CD4-positive, alpha-beta T cell (primary cell): Measurements from ENCODE around the gene DOCK2. TPM values are rescaled to one million over a fixed set of nuclear protein-coding genes. Genes with fewer than 3 reads are reported as not detected.

ENCODE experiments used
- ATAC-seq: fragments of 200-7000 bp; cut with Tn5 transposase; one replicate; pipeline ENCODE4 v1.10.0; 2022; ENCODE audit warnings: mild to moderate bottlenecking; ENCODE audit not compliant: poor library complexity
- CTCF ChIA-PET: fragments of 350-600 bp; sonication (Branson Sonifier 250); formaldehyde crosslinking; loops from one replicate; lab custom pipeline; 2021; ENCODE audit warnings: antibody characterized with exemption, inconsistent platforms; lab: Charles Lee
- POLR2A ChIA-PET: fragments of 350-600 bp; sonication (Branson Sonifier 250); formaldehyde crosslinking; loops from one replicate; lab custom pipeline; 2021; ENCODE audit warnings: antibody characterized with exemption, inconsistent platforms; lab: Charles Lee
- DNase-seq, 14 experiments: peaks; one replicate each; pipeline ENCODE4 v3.0.0-alpha.2; 2013 to 2020; ENCODE audit warnings: mixed read lengths in 2 of 14
- H3K27ac ChIP-seq, 2 donors: one replicate each; pipeline versions ENCODE4 v1.5.1 to v1.7.0; 2013; ENCODE audit warnings: low read length in 2 of 2, low read depth in 1 of 2, mild to moderate bottlenecking in 1 of 2
- H3K27me3 ChIP-seq, 2 experiments: 1 replicate in 1 of 2; 2 replicates in 1 of 2; pipeline versions ENCODE4 v1.6.1 to v1.7.0; 2013; ENCODE audit warnings: low read length in 2 of 2, control low read depth in 1 of 2, mild to moderate bottlenecking in 1 of 2, moderate library complexity in 1 of 2; ENCODE audit not compliant: insufficient read depth in 2 of 2, control insufficient read depth in 1 of 2
- H3K36me3 ChIP-seq: one replicate; pipeline ENCODE4 v1.6.1; 2013; ENCODE audit warnings: low read length, control low read depth; ENCODE audit not compliant: insufficient read depth
- H3K4me1 ChIP-seq: one replicate; pipeline ENCODE4 v1.6.1; 2013; ENCODE audit warnings: low read length, control low read depth; ENCODE audit not compliant: insufficient read depth
- H3K4me3 ChIP-seq: one replicate; pipeline ENCODE4 v1.5.1; 2013; ENCODE audit warnings: mild to moderate bottlenecking, low read length, moderate library complexity
- H3K9me3 ChIP-seq, 2 experiments: 1 replicate in 1 of 2; 2 replicates in 1 of 2; pipeline versions ENCODE4 v1.6.1 to v1.7.0; 2013; ENCODE audit warnings: low read length in 2 of 2, mild to moderate bottlenecking in 2 of 2, control low read depth in 1 of 2, moderate library complexity in 1 of 2; ENCODE audit not compliant: control insufficient read depth in 1 of 2, insufficient read depth in 1 of 2
- H3K27ac Mint-ChIP-seq: one replicate; pipeline ENCODE4 v1.8.0; 2020; ENCODE audit warnings: mixed read lengths
- H3K27me3 Mint-ChIP-seq: one replicate; pipeline ENCODE4 v1.8.0; 2021; ENCODE audit warnings: mixed read lengths
- H3K36me3 Mint-ChIP-seq: one replicate; pipeline ENCODE4 v1.8.0; 2021; ENCODE audit warnings: low read depth, mixed read lengths
- H3K4me1 Mint-ChIP-seq: one replicate; pipeline ENCODE4 v1.8.0; 2021; ENCODE audit warnings: low read depth, mixed read lengths
- H3K4me3 Mint-ChIP-seq: one replicate; pipeline ENCODE4 v1.8.0; 2020; ENCODE audit warnings: mild to moderate bottlenecking, mixed read lengths
- H3K9me3 Mint-ChIP-seq: one replicate; pipeline ENCODE4 v1.8.0; 2020; ENCODE audit warnings: mixed read lengths
- intact Hi-C, 2 experiments: fragments of 100-400 bp; cut with DNase I in 1 of 2; cut with micrococcal nuclease in 1 of 2; formaldehyde crosslinking; loops; one replicate each; pipeline versions ENCODE4 v1.15.1 to v1.9.0; 2023 to 2025; cut with DNase I, micrococcal nuclease
- total RNA-seq, 174 experiments: library from RNA in 2 of 174; stranded (reverse) in 2 of 174; gene quantifications; one replicate each; pipeline ENCODE4 v1.2.3 and lab custom pipeline; 2021 to 2026
- TF ChIP-seq, protein P1 (sequence below): fragments of 200-600 bp; IDR thresholded peaks from one replicate; pipeline ENCODE4 v1.8.0; 2022; ENCODE audit warnings: antibody characterized with exemption, mild to moderate bottlenecking

The DOCK2 gene
- total RNA-seq, 2 experiments from 2014 or later, result 220 to 229 TPM

DNA sequence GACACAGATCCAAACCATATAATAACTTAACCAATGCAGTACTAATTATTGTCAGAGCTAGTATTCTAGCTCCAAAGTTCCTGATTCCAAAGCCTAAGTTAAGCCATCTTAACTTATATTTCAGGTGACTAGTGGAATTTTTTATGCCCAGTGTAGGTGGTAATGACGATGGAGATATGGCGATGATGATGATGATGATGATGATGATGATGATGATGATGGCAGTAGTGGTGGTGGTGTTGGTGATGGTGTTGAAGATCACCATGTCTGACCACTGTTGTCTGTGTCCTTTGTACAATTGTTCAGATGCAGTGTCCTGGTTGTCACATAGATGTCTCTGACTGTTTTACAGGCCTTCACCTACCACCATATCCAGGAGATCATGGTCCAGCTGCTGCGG lies 203.3 kb downstream of the DOCK2 start:
- intact Hi-C loops, result no loop called here
- Histone ChIP-seq H3K36me3 (peaks cover 63% of the 10 kb centered on the region), H3K4me3 (no peak overlapping the region), H3K27me3 (no peaks in the 10 kb centered on the region), H3K9me3 (no peaks in the 10 kb centered on the region), H3K4me1 (no peaks in the 10 kb centered on the region), H3K27ac (no peak overlapping the region)
- no peaks in the 10 kb centered on the region for H3K4me1 Mint-ChIP-seq
- H3K4me3 Mint-ChIP-seq, result no peak overlapping the region
- no peak overlapping the region for H3K27ac Mint-ChIP-seq
- CTCF ChIA-PET, result no interaction called here
- H3K9me3 Mint-ChIP-seq, result no peaks in the 10 kb centered on the region
- TF ChIP-seq, protein P1, sequence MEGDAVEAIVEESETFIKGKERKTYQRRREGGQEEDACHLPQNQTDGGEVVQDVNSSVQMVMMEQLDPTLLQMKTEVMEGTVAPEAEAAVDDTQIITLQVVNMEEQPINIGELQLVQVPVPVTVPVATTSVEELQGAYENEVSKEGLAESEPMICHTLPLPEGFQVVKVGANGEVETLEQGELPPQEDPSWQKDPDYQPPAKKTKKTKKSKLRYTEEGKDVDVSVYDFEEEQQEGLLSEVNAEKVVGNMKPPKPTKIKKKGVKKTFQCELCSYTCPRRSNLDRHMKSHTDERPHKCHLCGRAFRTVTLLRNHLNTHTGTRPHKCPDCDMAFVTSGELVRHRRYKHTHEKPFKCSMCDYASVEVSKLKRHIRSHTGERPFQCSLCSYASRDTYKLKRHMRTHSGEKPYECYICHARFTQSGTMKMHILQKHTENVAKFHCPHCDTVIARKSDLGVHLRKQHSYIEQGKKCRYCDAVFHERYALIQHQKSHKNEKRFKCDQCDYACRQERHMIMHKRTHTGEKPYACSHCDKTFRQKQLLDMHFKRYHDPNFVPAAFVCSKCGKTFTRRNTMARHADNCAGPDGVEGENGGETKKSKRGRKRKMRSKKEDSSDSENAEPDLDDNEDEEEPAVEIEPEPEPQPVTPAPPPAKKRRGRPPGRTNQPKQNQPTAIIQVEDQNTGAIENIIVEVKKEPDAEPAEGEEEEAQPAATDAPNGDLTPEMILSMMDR, result no peak
- POLR2A ChIA-PET, result no interaction called here
- ATAC-seq, result no peak
- DNase-seq, result no peak
- peaks cover 89% of the 10 kb centered on the region for H3K36me3 Mint-ChIP-seq
- no peaks in the 10 kb centered on the region for H3K27me3 Mint-ChIP-seq

GRCh38 chr5:169842699-169843098 lies 205.6 kb downstream of the DOCK2 start:
- no peak overlapping the region for H3K4me3 Mint-ChIP-seq
- H3K4me3 ChIP-seq, result no peak overlapping the region
- peaks cover 97% of the 10 kb centered on the region for H3K36me3 Mint-ChIP-seq
- H3K27me3 ChIP-seq, result no peaks in the 10 kb centered on the region
- H3K27me3 Mint-ChIP-seq, result no peaks in the 10 kb centered on the region
- intact Hi-C loops, result no loop called here
- no peak for DNase-seq
- ChIA-PET CTCF (no interaction called here), POLR2A (interaction anchor here (0.6 kb wide), 1 partner anchor 117 kb away, joined by 3 read pairs; no protein-coding TSS in a partner anchor)
- H3K9me3 Mint-ChIP-seq, result peaks cover 2% of the 10 kb centered on the region
- no peaks in the 10 kb centered on the region for H3K4me1 ChIP-seq
- H3K27ac Mint-ChIP-seq, result no peak overlapping the region
- no peak for ATAC-seq
- no peak overlapping the region for H3K27ac ChIP-seq
- TF ChIP-seq, protein P1, result no peak
- H3K9me3 ChIP-seq, result no peaks in the 10 kb centered on the region
- H3K36me3 ChIP-seq, result peaks cover 68% of the 10 kb centered on the region
- no peaks in the 10 kb centered on the region for H3K4me1 Mint-ChIP-seq

DNA sequence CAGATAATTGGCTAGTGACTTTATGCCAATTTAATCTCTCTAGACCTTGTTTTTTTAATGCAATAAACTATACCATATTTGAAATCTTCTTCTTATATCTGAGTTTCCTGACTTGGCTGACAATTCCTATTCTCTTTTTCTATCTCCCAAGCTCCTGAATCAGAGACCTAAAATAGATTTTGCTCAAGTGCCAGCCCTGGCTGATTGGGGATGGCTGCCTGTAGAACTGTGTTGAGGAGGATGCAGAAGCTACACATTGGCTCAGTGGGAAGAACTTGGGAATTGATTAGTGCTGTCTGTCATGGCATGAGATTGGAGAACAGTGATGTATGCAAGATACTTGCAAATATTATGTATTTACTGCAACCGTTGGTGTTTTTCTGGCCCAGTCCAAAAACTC lies 210.4 kb downstream of the DOCK2 start:
- ATAC-seq (no peak), DNase-seq (no peak)
- H3K4me3 ChIP-seq, result no peak overlapping the region
- Mint-ChIP-seq H3K4me3 (no peak overlapping the region), H3K27ac (no peak overlapping the region), H3K27me3 (no peaks in the 10 kb centered on the region), H3K9me3 (peaks cover 12% of the 10 kb centered on the region), H3K36me3 (peaks cover 97% of the 10 kb centered on the region), H3K4me1 (no peaks in the 10 kb centered on the region)
- CTCF ChIA-PET, result no interaction called here
- peaks cover 74% of the 10 kb centered on the region for H3K36me3 ChIP-seq
- no peaks in the 10 kb centered on the region for H3K27me3 ChIP-seq
- H3K4me1 ChIP-seq, result no peaks in the 10 kb centered on the region
- TF ChIP-seq, protein P1, result no peak
- no peak overlapping the region for H3K27ac ChIP-seq
- POLR2A ChIA-PET, result no interaction called here
- peaks cover 3 to 17% of the 10 kb centered on the region in 2 experiments for H3K9me3 ChIP-seq
- intact Hi-C loops, result no loop called here
